GM12892 (cell line): ENCODE measurements around the gene SRC.

ENCODE experiments used
- DNase-seq: peaks from one replicate; pipeline ENCODE4 v3.0.0; 2011; ENCODE audit not compliant: insufficient read length
- FAIRE-seq: peaks from 2 replicates; lab custom pipeline; 2011; peaks lifted over from hg19 to GRCh38; lab: Jason Lieb, UNC
- POLR2A ChIP-seq: IDR thresholded peaks from 2 replicates; pipeline ENCODE4 v1.6.1; 2011; ENCODE audit warnings: low read depth, low read length, control low read depth
- POLR2AphosphoS5 ChIP-seq: IDR thresholded peaks from 2 replicates; pipeline ENCODE4 v1.6.1; 2011; ENCODE audit warnings: low read depth, low read length, control low read depth
- TAF1 ChIP-seq: IDR thresholded peaks from 2 replicates; pipeline ENCODE4 v1.6.1; 2011; ENCODE audit warnings: low read depth, mild to moderate bottlenecking, control low read depth, low read length, borderline replicate concordance

Gene SRC

DNA sequence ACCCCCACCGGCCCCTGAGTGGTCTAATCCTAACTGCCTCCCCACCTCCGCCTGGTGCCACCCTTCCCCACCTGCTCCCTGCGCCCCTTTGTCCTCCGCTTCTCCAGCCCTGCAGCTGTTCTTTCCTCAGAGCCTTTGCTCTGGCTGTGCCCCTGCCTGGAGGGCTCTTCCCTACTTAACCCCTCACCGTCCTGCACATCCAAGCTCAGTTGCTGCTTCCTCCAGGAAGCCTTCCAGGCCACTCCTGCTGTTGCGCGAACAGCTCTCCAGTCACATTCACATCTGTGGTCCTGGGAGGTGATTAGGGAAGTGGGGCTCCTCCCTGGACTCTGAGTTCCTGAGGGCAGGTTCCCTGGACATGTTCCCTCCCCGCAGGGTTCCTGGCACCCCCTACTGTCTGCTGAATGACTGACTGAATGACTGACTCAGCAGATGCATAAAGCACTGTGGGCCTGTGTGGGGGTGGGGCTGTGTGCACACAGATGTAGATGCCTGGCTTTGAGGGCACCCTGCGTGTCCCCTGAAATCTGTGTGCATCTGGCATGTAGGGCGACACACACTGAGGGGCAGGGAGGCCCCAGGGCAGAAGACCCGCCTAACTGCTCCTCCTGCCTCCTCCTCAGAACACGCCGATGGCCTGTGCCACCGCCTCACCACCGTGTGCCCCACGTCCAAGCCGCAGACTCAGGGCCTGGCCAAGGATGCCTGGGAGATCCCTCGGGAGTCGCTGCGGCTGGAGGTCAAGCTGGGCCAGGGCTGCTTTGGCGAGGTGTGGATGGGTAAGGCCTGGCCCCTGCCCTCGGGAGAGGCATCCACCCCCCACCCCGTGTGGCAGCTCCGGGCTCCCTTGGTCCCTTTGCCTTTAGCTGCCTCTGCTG is 51.4 kb downstream of the SRC start:
- DNase-seq (no peak), FAIRE-seq (no peak)
- TF ChIP-seq TAF1 (no peak), POLR2A (no peak; the same call in 1 of the 2 replicates), POLR2AphosphoS5 (no peak)

GRCh38 chr20:37397954-37398749 is 52.2 kb downstream of the SRC start:
- DNase-seq (no peak), FAIRE-seq (no peak)
- TF ChIP-seq TAF1 (no peak), POLR2A (no peak), POLR2AphosphoS5 (no peak)

- DNase-seq = no peak
- FAIRE-seq = no peak
- TF ChIP-seq POLR2AphosphoS5 = no peak
- no peak for TF ChIP-seq TAF1
- no peak for TF ChIP-seq POLR2A
Measured at GRCh38 chr20:37398750-37399621, 53.0 kb downstream of the SRC start.

DNA sequence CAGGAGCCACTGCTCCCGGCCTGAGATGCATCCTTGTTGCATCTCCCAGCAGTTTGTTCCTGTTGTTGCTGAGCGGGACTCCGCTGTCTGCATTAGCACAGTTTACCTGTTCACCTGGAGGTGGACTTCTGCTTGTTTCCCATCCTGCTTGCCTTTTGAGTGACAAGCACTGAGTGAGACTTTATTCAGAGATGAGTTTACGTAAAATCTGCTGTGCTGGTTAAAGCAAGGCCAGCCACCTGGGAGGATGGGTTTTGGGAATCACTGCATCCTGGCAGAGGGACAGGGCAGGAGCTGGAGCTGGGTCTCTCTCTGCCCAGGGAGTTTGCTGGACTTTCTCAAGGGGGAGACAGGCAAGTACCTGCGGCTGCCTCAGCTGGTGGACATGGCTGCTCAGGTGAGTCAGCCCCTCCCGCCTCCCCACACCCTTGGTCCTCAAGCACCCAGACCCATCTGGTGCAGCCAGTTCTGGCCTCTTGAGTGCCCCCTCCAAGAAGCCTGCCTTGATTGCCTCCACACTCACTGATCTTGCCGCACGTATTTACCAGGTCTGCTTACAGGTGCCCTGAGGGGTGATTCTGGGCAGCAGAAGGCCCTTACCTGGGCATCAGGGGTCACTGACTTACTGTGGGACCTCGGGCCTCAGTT is 55.5 kb downstream of the SRC start:
- no peak for TF ChIP-seq TAF1
- TF ChIP-seq POLR2AphosphoS5 = no peak
- TF ChIP-seq POLR2A = no peak
- FAIRE-seq (no peak), DNase-seq (no peak)

- no peak for FAIRE-seq
- no peak for DNase-seq
- TF ChIP-seq POLR2AphosphoS5 = 0 out of 2 replicates have a peak, but pooled peaks have one; percentile 21
- no peak for TF ChIP-seq TAF1
Measured at GRCh38 chr20:37401930-37402675, 56.2 kb downstream of the SRC start.

DNA sequence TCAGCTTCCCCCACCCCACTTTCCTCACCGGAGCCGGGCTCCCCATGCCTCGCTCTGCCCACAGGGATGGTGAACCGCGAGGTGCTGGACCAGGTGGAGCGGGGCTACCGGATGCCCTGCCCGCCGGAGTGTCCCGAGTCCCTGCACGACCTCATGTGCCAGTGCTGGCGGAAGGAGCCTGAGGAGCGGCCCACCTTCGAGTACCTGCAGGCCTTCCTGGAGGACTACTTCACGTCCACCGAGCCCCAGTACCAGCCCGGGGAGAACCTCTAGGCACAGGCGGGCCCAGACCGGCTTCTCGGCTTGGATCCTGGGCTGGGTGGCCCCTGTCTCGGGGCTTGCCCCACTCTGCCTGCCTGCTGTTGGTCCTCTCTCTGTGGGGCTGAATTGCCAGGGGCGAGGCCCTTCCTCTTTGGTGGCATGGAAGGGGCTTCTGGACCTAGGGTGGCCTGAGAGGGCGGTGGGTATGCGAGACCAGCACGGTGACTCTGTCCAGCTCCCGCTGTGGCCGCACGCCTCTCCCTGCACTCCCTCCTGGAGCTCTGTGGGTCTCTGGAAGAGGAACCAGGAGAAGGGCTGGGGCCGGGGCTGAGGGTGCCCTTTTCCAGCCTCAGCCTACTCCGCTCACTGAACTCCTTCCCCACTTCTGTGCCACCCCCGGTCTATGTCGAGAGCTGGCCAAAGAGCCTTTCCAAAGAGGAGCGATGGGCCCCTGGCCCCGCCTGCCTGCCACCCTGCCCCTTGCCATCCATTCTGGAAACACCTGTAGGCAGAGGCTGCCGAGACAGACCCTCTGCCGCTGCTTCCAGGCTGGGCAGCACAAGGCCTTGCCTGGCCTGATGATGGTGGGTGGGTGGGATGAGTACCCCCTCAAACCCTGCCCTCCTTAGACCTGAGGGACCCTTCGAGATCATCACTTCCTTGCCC is 57.4 kb downstream of the SRC start:
- no peak for TF ChIP-seq TAF1
- no peak for TF ChIP-seq POLR2AphosphoS5
- TF ChIP-seq POLR2A = no peak
- FAIRE-seq = no peak
- DNase-seq = no peak

DNA sequence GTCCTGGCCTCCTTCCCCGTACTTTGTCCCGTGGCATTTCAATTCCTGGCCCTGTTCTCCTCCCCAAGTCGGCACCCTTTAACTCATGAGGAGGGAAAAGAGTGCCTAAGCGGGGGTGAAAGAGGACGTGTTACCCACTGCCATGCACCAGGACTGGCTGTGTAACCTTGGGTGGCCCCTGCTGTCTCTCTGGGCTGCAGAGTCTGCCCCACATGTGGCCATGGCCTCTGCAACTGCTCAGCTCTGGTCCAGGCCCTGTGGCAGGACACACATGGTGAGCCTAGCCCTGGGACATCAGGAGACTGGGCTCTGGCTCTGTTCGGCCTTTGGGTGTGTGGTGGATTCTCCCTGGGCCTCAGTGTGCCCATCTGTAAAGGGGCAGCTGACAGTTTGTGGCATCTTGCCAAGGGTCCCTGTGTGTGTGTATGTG is 58.5 kb downstream of the SRC start:
- no peak for DNase-seq
- TF ChIP-seq POLR2AphosphoS5 = no peak; the same call in 1 of the 2 replicates
- TF ChIP-seq POLR2A = no peak; the same call in 1 of the 2 replicates
- no peak for TF ChIP-seq TAF1
- FAIRE-seq = no peak

DNA sequence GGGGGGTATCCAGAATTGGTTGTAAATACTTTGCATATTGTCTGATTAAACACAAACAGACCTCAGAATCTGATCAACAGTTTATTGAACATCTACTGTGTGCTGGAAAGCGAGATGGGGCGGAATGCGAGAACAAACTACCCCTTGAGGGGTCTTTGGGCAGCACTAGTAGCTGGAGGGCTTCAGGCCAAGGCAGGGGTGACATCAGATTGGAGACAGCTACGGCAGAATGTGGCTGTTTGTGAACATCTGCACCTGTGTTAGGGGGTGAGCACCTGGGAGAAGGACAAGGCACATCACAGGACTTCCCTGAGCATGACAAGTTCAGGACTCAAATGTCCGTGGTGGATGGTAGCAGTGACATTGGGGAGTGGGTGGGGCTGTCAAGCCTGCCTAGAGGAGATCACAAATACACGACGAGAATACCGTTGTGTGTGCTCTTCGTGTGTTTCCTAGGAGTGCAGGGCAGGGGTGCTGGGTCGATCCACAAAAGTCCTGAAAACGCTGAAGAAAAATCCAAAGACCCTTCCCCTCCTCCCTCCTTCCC is 59.5 kb downstream of the SRC start:
- DNase-seq (no peak), FAIRE-seq (no peak)
- peak; percentile 47; the same call in 1 of the 2 replicates for TF ChIP-seq POLR2A
- TF ChIP-seq POLR2AphosphoS5 = peak; percentile 67; the same call in 1 of the 2 replicates
- TF ChIP-seq TAF1 = no peak
